Liver (tissue), 9 donors: Measurements from ENCODE around the gene OSBPL10. TPM values are rescaled to one million over a fixed set of nuclear protein-coding genes. Genes with fewer than 3 reads are reported as not detected.

Experiments used
- DNase-seq: peaks from one replicate; pipeline ENCODE4 v3.0.0-alpha.2; 2017; ENCODE audit warnings: low spot score
- H3K27ac ChIP-seq, 2 donors: one replicate each; pipeline ENCODE4 v1.7.0; 2013; ENCODE audit warnings: inconsistent platforms in 2 of 2, low read length in 2 of 2, control low read depth in 1 of 2, low read depth in 1 of 2, mild to moderate bottlenecking in 1 of 2
- H3K27me3 ChIP-seq, 4 donors: one replicate each; pipeline versions ENCODE4 v1.6.1 to v1.7.0; 2013; ENCODE audit warnings: low read length in 3 of 4, inconsistent platforms in 1 of 4, mild to moderate bottlenecking in 1 of 4, moderate library complexity in 1 of 4; ENCODE audit not compliant: control insufficient read depth in 4 of 4, insufficient read depth in 4 of 4
- H3K36me3 ChIP-seq, 4 donors: one replicate each; pipeline versions ENCODE4 v1.6.1 to v1.7.0; 2013; ENCODE audit warnings: low read length in 3 of 4, mild to moderate bottlenecking in 3 of 4, low read depth in 1 of 4, moderate library complexity in 1 of 4; ENCODE audit not compliant: control insufficient read depth in 4 of 4, insufficient read depth in 3 of 4
- H3K4me1 ChIP-seq, 4 donors: one replicate each; pipeline versions ENCODE4 v1.6.1 to v1.7.0; 2013; ENCODE audit warnings: low read length in 3 of 4, mild to moderate bottlenecking in 3 of 4, moderate library complexity in 1 of 4; ENCODE audit not compliant: control insufficient read depth in 4 of 4, insufficient read depth in 4 of 4
- H3K4me3 ChIP-seq, 3 donors: one replicate each; pipeline versions ENCODE4 v1.6.1 to v1.7.0; 2013; ENCODE audit warnings: low read length in 3 of 3, control low read depth in 1 of 3, low read depth in 1 of 3, mild to moderate bottlenecking in 1 of 3
- H3K9ac ChIP-seq, 2 donors: one replicate each; pipeline ENCODE4 v1.7.0; 2013; ENCODE audit warnings: low read length in 2 of 2, mild to moderate bottlenecking in 2 of 2, moderate library complexity in 2 of 2, control low read depth in 1 of 2, low read depth in 1 of 2
- H3K9me3 ChIP-seq, 4 donors: one replicate each; pipeline versions ENCODE4 v1.6.1 to v1.7.0; 2013; ENCODE audit warnings: low read length in 3 of 4; ENCODE audit not compliant: control insufficient read depth in 4 of 4
- ATF3 ChIP-seq: IDR thresholded peaks from 2 replicates; pipeline ENCODE4 v1.6.1; 2016; ENCODE audit warnings: antibody characterized with exemption
- CTCF ChIP-seq: fragments of 150-350 bp; IDR thresholded peaks from 2 replicates; pipeline ENCODE4 v1.5.1; 2017; ENCODE audit warnings: improper control_type of control experiment, low read depth, low read length; ENCODE audit not compliant: missing input control
- EGR1 ChIP-seq, 2 donors: IDR thresholded peaks; 2 replicates each; pipeline ENCODE4 v1.6.1; 2016 to 2018; ENCODE audit warnings: antibody characterized with exemption in 2 of 2, low read depth in 2 of 2
- FOXA1 ChIP-seq: IDR thresholded peaks from 2 replicates; pipeline ENCODE4 v1.6.1; 2016; ENCODE audit warnings: antibody characterized with exemption
- FOXA2 ChIP-seq: IDR thresholded peaks from 2 replicates; pipeline ENCODE4 v1.6.1; 2016; ENCODE audit warnings: antibody characterized with exemption
- GABPA ChIP-seq, 2 donors: IDR thresholded peaks in 1 of 2; conservative IDR thresholded peaks in 1 of 2; 2 replicates each; pipeline ENCODE4 v1.6.1; 2016; ENCODE audit warnings: antibody characterized with exemption in 2 of 2, mild to moderate bottlenecking in 1 of 2, moderate library complexity in 1 of 2
- HNF4A ChIP-seq, 2 donors: conservative IDR thresholded peaks; 2 replicates each; pipeline ENCODE4 v1.6.1; 2016; ENCODE audit warnings: antibody characterized with exemption in 2 of 2, mild to moderate bottlenecking in 2 of 2
- HNF4G ChIP-seq: IDR thresholded peaks from 2 replicates; pipeline ENCODE4 v1.6.1; 2016; ENCODE audit warnings: antibody characterized with exemption
- JUND ChIP-seq, 2 donors: IDR thresholded peaks; 2 replicates each; pipeline ENCODE4 v1.6.1; 2016; ENCODE audit warnings: antibody characterized with exemption in 2 of 2
- NR2F2 ChIP-seq: IDR thresholded peaks from 2 replicates; pipeline ENCODE4 v1.6.1; 2016; ENCODE audit warnings: antibody characterized with exemption
- RAD21 ChIP-seq, 2 donors: IDR thresholded peaks; 2 replicates each; pipeline ENCODE4 v1.6.1; 2016; ENCODE audit warnings: antibody characterized with exemption in 2 of 2, mild to moderate bottlenecking in 2 of 2
- REST ChIP-seq: IDR thresholded peaks from 2 replicates; pipeline ENCODE4 v1.6.1; 2016; ENCODE audit warnings: antibody characterized with exemption, mild to moderate bottlenecking
- RXRA ChIP-seq, 2 donors: IDR thresholded peaks; 2 replicates each; pipeline ENCODE4 v1.6.1; 2017 to 2018; ENCODE audit warnings: antibody characterized with exemption in 2 of 2, mild to moderate bottlenecking in 1 of 2
- SP1 ChIP-seq: IDR thresholded peaks from 2 replicates; pipeline ENCODE4 v1.6.1; 2018; ENCODE audit warnings: antibody characterized with exemption, mild to moderate bottlenecking
- TAF1 ChIP-seq: conservative IDR thresholded peaks from 2 replicates; pipeline ENCODE4 v1.6.1; 2016; ENCODE audit warnings: antibody characterized with exemption, mild to moderate bottlenecking
- YY1 ChIP-seq: IDR thresholded peaks from 2 replicates; pipeline ENCODE4 v1.6.1; 2016; ENCODE audit warnings: antibody characterized with exemption, mild to moderate bottlenecking
- WGBS: extraction: QIAGEN DNeasy Blood & Tissue Kit; methylation state at CpG from one replicate; pipeline ENCODE4 v1.1.7; 2013; 5-methylcytosine and 5-hydroxymethylcytosine counted together
- polyA plus RNA-seq, 2 donors: library from polyadenylated mRNA; stranded (reverse) in 1 of 2; unstranded in 1 of 2; fragments of 200-250 nt in 1 of 2; fragments of >200 nt in 1 of 2; fragmentation: Nextera tagmentation in 1 of 2; extraction: Ambion mirVana in 1 of 2; gene quantifications; one replicate each; pipeline versions ENCODE4 v1.2.1 to v1.2.3, GENCODE V29; 2013 to 2015
- total RNA-seq, 2 donors: library from RNA; depleted of rRNA; stranded (reverse); fragments of >200 nt; gene quantifications; one replicate each; pipeline ENCODE4 v1.2.3, GENCODE V29; 2014
- TF ChIP-seq, protein P1 (sequence below): IDR thresholded peaks from 2 replicates; pipeline ENCODE4 v1.6.1; 2016; ENCODE audit warnings: antibody characterized with exemption
- TF ChIP-seq, protein P2 (sequence below): IDR thresholded peaks from 2 replicates; pipeline ENCODE4 v1.6.1; 2016; ENCODE audit warnings: antibody characterized with exemption
- donor health status: healthy.
- donor health status: healthy.
- donor health status: healthy.
- donor health status: healthy.
- donor health status: healthy.

Gene OSBPL10
- total and polyA plus RNA-seq, 4 donors: 0.75 to 4.0 (median 1.7) TPM

DNA sequence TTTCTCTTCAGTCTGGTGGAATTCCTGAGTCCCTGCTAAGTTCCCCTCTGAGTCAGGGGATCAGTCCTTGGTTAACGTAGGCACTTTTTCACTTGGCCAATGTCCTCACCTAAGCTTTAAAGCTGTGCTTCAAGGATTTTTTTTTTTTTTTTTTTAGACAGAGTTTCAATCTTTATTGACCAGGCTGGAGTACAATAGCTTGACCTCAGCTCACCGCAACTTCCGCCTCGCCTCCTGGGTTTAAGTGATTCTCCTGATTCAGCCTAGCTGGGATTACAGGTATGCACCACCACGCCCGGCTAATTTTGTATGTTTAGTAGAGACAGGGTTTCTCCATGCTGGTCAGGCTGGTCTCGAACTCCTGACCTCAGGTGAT, 228.0 kb downstream of the OSBPL10 start:
- DNase-seq: no peak
- TF ChIP-seq REST (no peak), ATF3 (no peak), GABPA (IDR thresholded peaks at IDR 0.05 in 1 of 2, conservative IDR thresholded peaks at IDR 0.05 in 1 of 2) (no peak), RAD21 (IDR thresholded peaks at IDR 0.05) (no peak), HNF4A (conservative IDR thresholded peaks at IDR 0.05) (no peak), NR2F2 (no peak), TAF1 (no peak), FOXA2 (no peak), EGR1 (IDR thresholded peaks at IDR 0.05; ENCODE audit: low read depth in 2 of 2) (no peak), SP1 (no peak), CTCF (no peak), RXRA (IDR thresholded peaks at IDR 0.05) (no peak), HNF4G (no peak), JUND (IDR thresholded peaks at IDR 0.05) (no peak), YY1 (no peak), FOXA1 (no peak)
- TF ChIP-seq, protein P1, sequence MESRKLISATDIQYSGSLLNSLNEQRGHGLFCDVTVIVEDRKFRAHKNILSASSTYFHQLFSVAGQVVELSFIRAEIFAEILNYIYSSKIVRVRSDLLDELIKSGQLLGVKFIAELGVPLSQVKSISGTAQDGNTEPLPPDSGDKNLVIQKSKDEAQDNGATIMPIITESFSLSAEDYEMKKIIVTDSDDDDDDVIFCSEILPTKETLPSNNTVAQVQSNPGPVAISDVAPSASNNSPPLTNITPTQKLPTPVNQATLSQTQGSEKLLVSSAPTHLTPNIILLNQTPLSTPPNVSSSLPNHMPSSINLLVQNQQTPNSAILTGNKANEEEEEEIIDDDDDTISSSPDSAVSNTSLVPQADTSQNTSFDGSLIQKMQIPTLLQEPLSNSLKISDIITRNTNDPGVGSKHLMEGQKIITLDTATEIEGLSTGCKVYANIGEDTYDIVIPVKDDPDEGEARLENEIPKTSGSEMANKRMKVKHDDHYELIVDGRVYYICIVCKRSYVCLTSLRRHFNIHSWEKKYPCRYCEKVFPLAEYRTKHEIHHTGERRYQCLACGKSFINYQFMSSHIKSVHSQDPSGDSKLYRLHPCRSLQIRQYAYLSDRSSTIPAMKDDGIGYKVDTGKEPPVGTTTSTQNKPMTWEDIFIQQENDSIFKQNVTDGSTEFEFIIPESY: no peak
- TF ChIP-seq, protein P2, sequence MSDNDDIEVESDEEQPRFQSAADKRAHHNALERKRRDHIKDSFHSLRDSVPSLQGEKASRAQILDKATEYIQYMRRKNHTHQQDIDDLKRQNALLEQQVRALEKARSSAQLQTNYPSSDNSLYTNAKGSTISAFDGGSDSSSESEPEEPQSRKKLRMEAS: no peak
- H3K4me1 ChIP-seq: no peaks in the 10 kb centered on the region
- H3K27ac ChIP-seq: no peak overlapping the region
- 93% methylated on average over 7 of the region's 7 CpGs for WGBS
- no peaks in the 10 kb centered on the region for H3K36me3 ChIP-seq
- no peak overlapping the region for H3K9ac ChIP-seq
- H3K27me3 ChIP-seq: no peaks in the 10 kb centered on the region
- no peak overlapping the region for H3K4me3 ChIP-seq
- H3K9me3 ChIP-seq: no peaks in the 10 kb centered on the region
